GM12874 (cell line): Measurements from ENCODE around the gene SUSD1.

Experiments
- CTCF ChIP-seq: IDR thresholded peaks from 2 replicates; pipeline ENCODE4 v1.5.1; 2011; ENCODE audit warnings: low read depth, mild to moderate bottlenecking, control low read depth, low read length, moderate library complexity; ENCODE audit not compliant: insufficient read depth

Gene SUSD1

GRCh38 chr9:112041536-112042243 is 133.4 kb downstream of the SUSD1 start:
- TF ChIP-seq CTCF, result no peak

- TF ChIP-seq CTCF, result no peak
These were observed 133.9 kb downstream of the SUSD1 start for GRCh38 chr9:112041199-112041535.

GRCh38 chr9:112038017-112038408 is 137.1 kb downstream of the SUSD1 start:
- no peak for TF ChIP-seq CTCF

GRCh38 chr9:112037281-112038016 is 137.6 kb downstream of the SUSD1 start:
- TF ChIP-seq CTCF, result no peak

GRCh38 chr9:112035166-112035826 is 139.8 kb downstream of the SUSD1 start:
- no peak for TF ChIP-seq CTCF

- no peak for TF ChIP-seq CTCF
These were observed 140.9 kb downstream of the SUSD1 start for GRCh38 chr9:112034216-112034611.
